ENCODE results near the gene POU5F1. TPM values are rescaled to one million over a fixed set of nuclear protein-coding genes. Genes with fewer than 3 reads are reported as not detected.
"Not testable (repeated sequence)": the region's sequence is repeated elsewhere in the genome, so short reads cannot be mapped to it uniquely, and the experiment has no call there.

Gene POU5F1
- total RNA-seq, 1 donor from 2014 or later: 0.76 TPM

DNA sequence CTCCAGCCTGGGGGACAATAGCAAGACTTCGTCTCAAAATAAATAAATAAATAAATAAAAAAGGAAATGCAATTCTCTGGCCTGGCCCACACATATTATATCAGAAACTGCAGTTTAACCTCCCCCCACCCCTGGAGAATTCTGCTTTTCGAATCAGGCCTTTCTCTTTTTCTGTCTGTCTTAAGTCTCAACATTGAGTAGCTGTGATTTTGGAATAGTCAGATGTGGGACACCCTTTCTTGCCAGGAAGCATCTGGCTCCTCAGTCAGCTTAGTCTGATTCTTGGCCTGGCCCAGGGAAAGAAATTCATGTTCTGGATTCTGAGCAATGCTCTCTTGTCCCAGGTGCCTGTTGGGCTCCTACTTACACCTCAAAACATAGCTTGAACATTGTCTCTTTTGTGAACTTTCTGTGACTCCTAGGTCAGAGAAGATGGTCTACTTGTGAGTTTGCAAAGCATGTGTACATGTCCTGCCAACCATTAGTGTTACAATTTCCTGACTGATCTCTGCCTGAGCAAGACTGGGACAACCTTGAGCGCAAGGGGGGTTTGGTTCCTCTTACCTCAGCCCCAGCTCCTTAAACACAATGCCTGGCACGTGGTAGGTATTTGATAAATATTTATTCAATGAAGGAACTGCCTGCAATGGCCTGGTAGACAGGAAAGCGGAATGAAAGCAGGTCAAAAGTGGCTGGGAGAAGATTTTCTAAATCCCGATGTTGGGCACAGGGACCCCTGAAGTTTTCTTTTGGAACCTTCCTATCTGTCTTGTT is 23.8 kb upstream of the POU5F1 start:
- peak; percentile 14 for DNase-seq (ENCODE audit: low spot score)
- ATAC-seq: no peak
- intact Hi-C loops (cut with DNase I): loop anchor here (10.0 kb wide), 1 partner anchor 59 kb away; the partner anchor contains the start of gene PSORS1C2

DNA sequence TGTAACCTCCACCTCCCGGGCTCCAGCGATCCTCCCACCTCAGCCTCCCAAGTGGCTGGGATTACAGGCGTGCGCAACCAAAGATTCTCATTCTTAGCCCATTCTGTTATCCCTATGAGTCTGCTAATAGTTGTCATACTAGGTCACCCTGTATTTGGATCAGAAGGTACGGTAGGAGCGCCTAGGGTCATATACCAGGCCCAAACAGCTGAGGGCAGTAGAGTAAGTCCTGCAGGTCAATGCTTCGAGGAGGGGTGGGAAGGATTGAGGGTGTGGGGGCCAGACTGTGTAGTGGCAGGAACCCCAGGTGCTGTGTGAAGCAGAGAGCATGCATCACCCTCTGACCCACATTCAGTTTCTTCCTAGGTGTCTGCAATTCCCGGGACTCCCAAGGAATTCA is 22.7 kb upstream of the POU5F1 start:
- intact Hi-C loops (cut with DNase I): loop anchor here (10.0 kb wide), 1 partner anchor 58 kb away; the partner anchor contains the start of gene PSORS1C2
- no peak for ATAC-seq

GRCh38 chr6:31192431-31193105 is 22.1 kb upstream of the POU5F1 start:
- DNase-seq (ENCODE audit: low spot score): peak; percentile 77
- intact Hi-C loops (cut with DNase I): loop anchor here (10.0 kb wide), 1 partner anchor 58 kb away; the partner anchor contains the start of gene PSORS1C2
- ATAC-seq: peak; percentile 26

More for the DNA sequence above, 22.7 kb upstream of the POU5F1 start:
- DNase-seq (ENCODE audit: low spot score): peak; percentile 50

DNA sequence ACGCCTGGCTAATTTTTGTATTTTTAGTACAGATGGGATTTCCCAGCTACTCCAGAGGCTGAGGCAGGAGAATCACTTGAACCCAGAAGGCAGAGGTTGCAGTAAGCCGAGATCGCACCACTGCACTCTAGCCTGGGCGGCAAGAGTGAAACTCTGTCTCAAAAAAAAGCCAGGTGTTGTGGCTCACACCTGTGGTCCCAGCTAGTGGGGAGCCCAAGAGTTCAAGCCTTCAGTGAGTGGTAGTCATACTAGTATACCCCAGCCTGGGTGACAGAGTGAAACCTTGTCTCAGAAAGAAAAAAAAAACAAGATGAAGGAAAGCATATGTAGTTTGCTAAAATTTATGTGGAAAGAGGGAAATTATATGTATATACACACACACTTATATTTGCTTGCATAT is 20.0 kb upstream of the POU5F1 start:
- ATAC-seq: no peak
- intact Hi-C loops (cut with DNase I): loop anchor here (10.0 kb wide), 1 partner anchor 56 kb away; the partner anchor contains the start of gene PSORS1C2
- no peak for DNase-seq (ENCODE audit: low spot score)

DNA sequence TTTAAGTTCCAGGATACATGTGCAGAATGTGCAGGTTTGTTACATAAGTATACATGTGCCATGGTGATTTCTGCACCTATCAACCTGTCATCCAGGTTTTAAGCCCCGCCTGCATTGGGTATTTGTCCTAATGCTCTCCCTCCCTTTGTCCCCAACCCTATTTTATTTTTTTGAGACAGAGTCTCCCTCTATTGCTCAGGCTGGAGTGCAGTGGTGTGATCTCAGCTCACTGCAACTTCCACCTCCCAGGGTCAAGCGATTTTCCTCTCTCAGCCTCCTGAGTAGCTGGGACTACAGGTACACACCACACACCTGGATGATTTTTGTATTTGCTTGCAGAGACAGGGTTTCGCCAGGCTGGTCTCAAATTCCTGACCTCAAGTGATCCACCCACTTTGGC is 18.7 kb upstream of the POU5F1 start:
- intact Hi-C loops (cut with DNase I); DNase-seq (ENCODE audit: low spot score); ATAC-seq: not testable (repeated sequence)

GRCh38 chr6:31187780-31188194 is 17.3 kb upstream of the POU5F1 start:
- intact Hi-C loops (cut with DNase I): no loop called here
- no peak for DNase-seq (ENCODE audit: low spot score)
- ATAC-seq: no peak

DNA sequence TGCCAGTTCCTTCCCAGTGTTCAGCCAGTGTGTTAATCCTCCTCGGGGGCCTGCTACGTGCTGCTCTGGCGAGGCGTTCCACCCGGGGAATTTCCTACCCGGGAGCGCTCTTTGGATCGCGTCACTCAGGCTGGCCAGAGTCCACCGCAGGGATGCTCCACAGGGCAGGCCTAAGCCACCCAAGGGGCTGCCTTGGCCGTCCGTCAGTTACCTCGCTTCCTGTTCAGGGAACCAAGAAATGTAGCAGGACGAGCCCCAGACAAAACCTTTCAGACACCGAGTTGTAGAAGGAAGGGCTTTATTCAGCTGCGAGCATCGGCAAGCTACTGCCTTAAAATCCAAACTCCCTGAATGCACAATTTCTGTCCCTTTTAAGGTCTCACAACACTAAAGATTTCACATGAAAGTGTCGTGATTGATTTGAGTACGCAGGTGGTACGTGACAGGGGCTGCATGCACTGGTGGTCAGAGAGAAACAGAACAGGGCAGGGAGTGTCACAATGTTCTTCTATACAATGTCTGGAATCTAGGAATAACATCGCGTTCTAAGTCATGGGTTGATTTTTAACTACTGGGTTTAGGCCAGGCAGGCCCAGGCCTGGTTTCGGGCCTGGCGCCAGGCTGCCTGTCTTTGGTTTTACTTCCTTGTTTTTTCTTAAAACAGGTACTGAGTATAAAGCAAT is 15.7 kb upstream of the POU5F1 start:
- ATAC-seq (no peak), DNase-seq (ENCODE audit: low spot score) (peak; percentile 65)
- intact Hi-C loops (cut with DNase I): no loop called here

- DNase-seq (ENCODE audit: low spot score); intact Hi-C loops (cut with DNase I); ATAC-seq: not testable (repeated sequence)
Observed at GRCh38 chr6:31185695-31186051, 15.2 kb upstream of the POU5F1 start.

DNA sequence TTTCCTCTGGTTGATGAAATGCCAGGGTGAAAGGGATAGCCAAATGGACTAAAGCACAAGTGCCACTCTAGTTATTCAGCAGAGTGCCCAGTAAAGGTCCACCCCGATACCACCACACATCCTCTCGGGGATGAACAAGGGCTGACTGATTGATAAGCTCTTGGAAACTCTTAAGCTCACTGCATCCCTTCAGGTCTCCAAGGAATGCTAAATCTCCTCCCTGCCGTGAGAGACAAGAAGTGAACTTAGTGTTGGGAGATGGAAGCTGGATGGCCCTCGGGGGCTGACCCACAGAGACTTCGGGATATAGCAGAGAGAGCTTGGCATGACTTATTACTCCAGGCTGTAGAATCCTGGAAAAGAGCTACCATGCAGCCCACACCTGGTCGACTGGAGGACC is 13.4 kb upstream of the POU5F1 start:
- ATAC-seq; intact Hi-C loops (cut with DNase I); DNase-seq (ENCODE audit: low spot score): not testable (repeated sequence)

DNA sequence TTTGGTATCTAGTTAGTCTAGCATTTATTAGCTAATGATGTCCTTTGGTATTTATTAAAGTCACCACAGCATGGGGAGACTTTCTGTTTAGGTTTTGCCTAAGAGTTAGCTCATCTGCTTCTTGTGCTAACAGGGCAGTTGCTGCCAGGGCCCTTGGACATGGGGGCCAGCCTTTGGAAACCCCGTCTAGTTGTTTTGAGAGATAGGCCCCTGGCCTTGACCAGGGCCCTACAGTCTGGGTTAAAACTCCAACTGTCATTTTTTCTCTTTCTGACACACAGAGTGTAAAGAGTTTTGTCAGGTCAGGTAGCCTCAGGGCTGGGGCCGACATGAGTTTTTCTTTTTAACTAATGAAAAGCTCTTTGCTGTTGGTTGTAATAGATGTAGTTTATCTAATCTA is 12.8 kb upstream of the POU5F1 start:
- intact Hi-C loops (cut with DNase I); DNase-seq (ENCODE audit: low spot score); ATAC-seq: not testable (repeated sequence)

DNA sequence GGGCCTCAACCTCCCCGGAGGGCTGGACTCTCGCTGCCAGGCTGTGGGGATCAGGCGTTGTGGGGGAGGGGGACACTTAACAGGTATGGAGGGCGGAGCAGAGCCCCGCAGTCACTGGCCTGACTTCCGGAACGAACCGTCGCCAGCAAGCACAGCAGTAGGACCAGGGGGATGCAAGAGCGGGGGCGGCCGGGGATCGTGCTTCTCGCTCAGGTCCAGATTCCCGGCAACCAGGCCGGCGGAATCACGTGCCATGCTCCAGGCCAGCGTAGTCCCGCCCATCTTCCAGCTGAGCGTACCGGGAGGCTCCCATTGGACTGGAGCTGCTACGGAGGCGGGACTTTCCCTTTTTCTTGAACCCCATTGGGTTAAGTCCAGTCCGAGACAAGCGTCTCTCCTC is 10.0 kb upstream of the POU5F1 start:
- ATAC-seq (peak; percentile 98), DNase-seq (ENCODE audit: low spot score) (peak; percentile 75)
- intact Hi-C loops (cut with DNase I): no loop called here

DNA sequence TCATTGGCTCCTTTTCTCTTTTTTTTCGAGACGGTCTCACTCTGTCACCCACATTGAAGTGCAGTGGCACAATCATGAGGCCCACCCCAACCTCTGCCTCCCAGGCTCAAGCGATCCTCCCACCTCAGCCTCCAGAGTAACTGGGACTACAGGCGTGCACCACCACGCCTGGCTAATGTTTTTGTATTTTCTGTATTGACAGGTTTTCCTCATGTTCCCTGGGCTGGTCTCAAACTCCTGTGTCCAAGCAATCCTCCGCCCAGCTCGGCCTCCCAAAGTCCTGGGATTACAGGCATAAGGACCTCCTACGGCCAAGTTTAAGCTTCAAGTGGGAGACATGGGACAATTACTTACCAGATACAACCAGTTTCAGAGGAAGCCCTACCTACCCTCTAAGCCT is 9.4 kb upstream of the POU5F1 start:
- intact Hi-C loops (cut with DNase I): no loop called here
- DNase-seq (ENCODE audit: low spot score) (no peak), ATAC-seq (no peak)

DNA sequence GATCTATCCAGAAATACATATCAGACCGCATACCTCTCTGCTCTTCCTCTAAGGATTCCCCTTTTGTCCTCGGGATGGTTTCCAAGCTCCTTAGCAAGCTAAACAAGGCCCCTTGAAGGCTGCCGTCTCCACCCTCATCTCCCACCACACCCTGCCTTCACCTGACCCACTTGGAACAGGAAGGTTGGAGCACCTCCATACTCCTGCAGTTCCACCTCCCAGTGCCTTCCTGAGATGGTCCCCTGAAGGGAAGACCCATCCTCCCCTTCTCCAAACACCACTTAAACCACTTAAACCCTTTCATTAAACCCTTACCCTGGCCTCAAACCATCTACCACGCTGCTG is 8.5 kb upstream of the POU5F1 start:
- DNase-seq (ENCODE audit: low spot score): no peak
- ATAC-seq: no peak
- intact Hi-C loops (cut with DNase I): no loop called here

DNA sequence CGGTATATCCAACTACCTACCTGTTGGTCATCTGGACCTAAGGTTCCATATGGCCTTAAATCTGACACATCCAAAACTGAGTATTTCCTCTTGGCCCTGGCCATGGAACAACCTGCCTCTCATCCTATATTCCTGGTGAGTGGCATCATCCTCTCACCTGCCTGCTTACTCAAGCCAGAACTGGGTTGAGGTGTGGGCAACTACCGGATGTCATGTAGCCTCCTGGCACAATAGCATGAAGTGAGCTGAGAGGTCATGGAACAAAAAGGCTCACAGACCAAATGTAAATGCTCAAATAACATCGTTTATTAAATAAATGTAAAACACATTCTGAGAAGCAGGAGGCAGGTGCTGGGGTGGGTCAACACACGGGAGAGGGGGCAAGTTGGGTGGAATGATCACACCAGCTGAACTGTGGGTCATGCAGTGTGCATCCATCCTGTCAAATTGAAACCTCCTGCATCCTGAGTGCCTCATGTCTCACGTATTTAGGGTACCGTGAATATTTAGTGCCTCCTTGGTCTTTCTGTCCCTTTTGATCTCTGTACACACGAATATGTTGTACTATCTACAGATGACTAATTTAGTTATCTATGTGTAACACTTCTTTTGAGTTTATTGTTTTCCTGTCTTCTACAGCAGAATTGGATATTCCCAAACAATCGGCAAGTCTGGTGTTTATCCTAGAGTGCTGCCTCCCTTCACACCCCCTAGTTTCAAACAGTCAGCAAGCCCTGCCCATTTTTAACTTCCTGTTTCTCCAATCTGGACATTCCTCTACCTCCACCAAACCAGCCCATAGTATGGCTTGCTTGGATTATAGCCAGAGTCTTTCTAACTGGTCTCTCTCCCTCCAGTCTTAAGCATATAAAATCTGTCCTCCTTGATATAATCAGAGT is 7.9 kb upstream of the POU5F1 start:
- DNase-seq (ENCODE audit: low spot score) (no peak), ATAC-seq (no peak)
- intact Hi-C loops (cut with DNase I): no loop called here

DNA sequence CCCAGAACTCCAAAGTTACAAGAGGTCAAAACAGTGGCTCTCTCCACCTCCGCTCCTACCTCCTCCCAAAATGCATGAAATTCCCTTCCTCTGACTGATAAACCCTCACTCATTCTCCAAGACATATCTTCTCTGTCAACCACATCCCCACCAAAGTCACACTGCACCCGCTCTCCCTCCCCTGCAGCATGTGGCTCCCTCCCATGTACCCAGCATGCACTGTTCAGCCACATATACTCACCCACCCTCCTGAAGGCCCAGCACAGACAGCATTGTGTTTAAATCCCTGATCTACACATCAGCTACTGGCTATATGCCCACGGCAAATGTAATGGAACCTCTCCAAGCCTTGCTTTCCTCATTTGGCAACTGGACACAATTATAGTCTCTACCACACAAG is 5.5 kb upstream of the POU5F1 start:
- intact Hi-C loops (cut with DNase I): no loop called here
- ATAC-seq (no peak), DNase-seq (ENCODE audit: low spot score) (no peak)

- DNase-seq (ENCODE audit: low spot score) (no peak), ATAC-seq (no peak)
- intact Hi-C loops (cut with DNase I): no loop called here
Observed at GRCh38 chr6:31174378-31174777, 3.9 kb upstream of the POU5F1 start.

DNA sequence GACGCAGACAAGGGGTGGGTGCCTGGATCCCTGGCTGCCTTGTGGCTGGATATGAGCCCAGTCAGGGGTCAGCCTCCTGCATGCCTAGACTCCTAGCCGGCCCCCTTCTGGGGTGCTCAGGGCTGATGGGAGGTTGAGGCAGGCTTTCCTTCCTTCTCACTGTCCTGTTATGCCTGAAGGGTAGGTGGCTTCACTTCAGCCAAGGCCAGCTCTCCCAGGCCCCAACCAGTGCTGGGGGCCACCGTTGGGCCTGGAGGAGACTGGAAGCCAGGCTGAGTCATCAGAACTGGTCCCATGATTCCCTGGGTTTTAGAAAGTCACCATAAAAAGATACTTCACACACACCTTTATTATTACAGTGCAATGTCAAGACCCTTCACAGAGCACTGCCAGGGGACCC is 2.9 kb upstream of the POU5F1 start:
- no peak for ATAC-seq
- DNase-seq (ENCODE audit: low spot score): no peak
- intact Hi-C loops (cut with DNase I): no loop called here

GRCh38 chr6:31172973-31173384 is 2.5 kb upstream of the POU5F1 start:
- intact Hi-C loops (cut with DNase I): no loop called here
- DNase-seq (ENCODE audit: low spot score): no peak
- no peak for ATAC-seq
